Activated naive CD8-positive, alpha-beta T cell treated with anti-CD3 and anti-CD28 coated beads for 36 hours (primary cell): ENCODE data around the gene YJEFN3. TPM values are rescaled to one million over a fixed set of nuclear protein-coding genes. Genes with fewer than 3 reads are reported as not detected.

Source experiments
- DNase-seq: peaks from one replicate; pipeline ENCODE4 v3.0.0; 2021
- H3K27ac Mint-ChIP-seq: one replicate; pipeline ENCODE4 v1.8.0; 2022; ENCODE audit warnings: mild to moderate bottlenecking, moderate library complexity, mixed read lengths
- H3K27me3 Mint-ChIP-seq: one replicate; pipeline ENCODE4 v1.8.0; 2022; ENCODE audit warnings: mild to moderate bottlenecking, mixed read lengths
- H3K36me3 Mint-ChIP-seq: one replicate; pipeline ENCODE4 v1.8.0; 2021; ENCODE audit warnings: mild to moderate bottlenecking, mixed read lengths
- H3K4me1 Mint-ChIP-seq: one replicate; pipeline ENCODE4 v1.8.0; 2021; ENCODE audit warnings: mixed read lengths
- H3K4me3 Mint-ChIP-seq: one replicate; pipeline ENCODE4 v1.8.0; 2022; ENCODE audit warnings: mild to moderate bottlenecking, moderate library complexity, mixed read lengths
- H3K9me3 Mint-ChIP-seq: one replicate; pipeline ENCODE4 v1.8.0; 2022; ENCODE audit warnings: mixed read lengths
- total RNA-seq, 2 experiments: library from RNA; stranded (reverse); gene quantifications; one replicate each; pipeline ENCODE4 v1.2.3, GENCODE V29; 2021

Gene YJEFN3
- 1 to 10 TPM; 5.7 to 7.8 TPM for total RNA-seq

GRCh38 chr19:19528721-19529490 is at the start of gene YJEFN3:
Gene YJEFN3, plus strand, starts transcription at chr19:19528911. Its CDS starts 22 bp downstream, at chr19:19528933.
- Mint-ChIP-seq H3K4me3 (no peak within 1 kb of the TSS), H3K9me3 (no peaks in the 10 kb centered on the region), H3K4me1 (peaks cover 14% of the 10 kb centered on the region), H3K27me3 (no peaks in the 10 kb centered on the region), H3K27ac (no peak within 1 kb of the TSS), H3K36me3 (peaks cover 4% of the 10 kb centered on the region)
- no peak for DNase-seq

- peaks cover 26% of the 10 kb centered on the region for H3K36me3 Mint-ChIP-seq
- no peaks in the 10 kb centered on the region for H3K9me3 Mint-ChIP-seq
- peak overlapping the region; percentile 65 for H3K27ac Mint-ChIP-seq
- H3K27me3 Mint-ChIP-seq = no peaks in the 10 kb centered on the region
- peaks cover 61% of the 10 kb centered on the region for H3K4me1 Mint-ChIP-seq
- H3K4me3 Mint-ChIP-seq = no peak overlapping the region
- peak; percentile 41 for DNase-seq
These were observed 48.0 kb upstream of the YJEFN3 start for GRCh38 chr19:19480688-19481087.

- peaks cover 19% of the 10 kb centered on the region for H3K36me3 Mint-ChIP-seq
- H3K4me3 Mint-ChIP-seq = no peak overlapping the region
- H3K27me3 Mint-ChIP-seq = no peaks in the 10 kb centered on the region
- peak overlapping the region; percentile 56 for H3K27ac Mint-ChIP-seq
- no peak for DNase-seq
- peaks cover 58% of the 10 kb centered on the region for H3K4me1 Mint-ChIP-seq
- H3K9me3 Mint-ChIP-seq = no peaks in the 10 kb centered on the region
These were observed 45.7 kb upstream of the YJEFN3 start for GRCh38 chr19:19482809-19483596.

- no peaks in the 10 kb centered on the region for H3K27me3 Mint-ChIP-seq
- H3K27ac Mint-ChIP-seq = peak overlapping the region; percentile 73
- H3K9me3 Mint-ChIP-seq = no peaks in the 10 kb centered on the region
- H3K4me1 Mint-ChIP-seq = peaks cover 67% of the 10 kb centered on the region
- H3K4me3 Mint-ChIP-seq = no peak overlapping the region
- H3K36me3 Mint-ChIP-seq = peaks cover 12% of the 10 kb centered on the region
- no peak for DNase-seq
These were observed 43.3 kb upstream of the YJEFN3 start for GRCh38 chr19:19485161-19485997.

- peaks cover 65% of the 10 kb centered on the region for H3K4me1 Mint-ChIP-seq
- peak overlapping the region; percentile 73 for H3K27ac Mint-ChIP-seq
- no peak overlapping the region for H3K4me3 Mint-ChIP-seq
These were observed 42.8 kb upstream of the YJEFN3 start for GRCh38 chr19:19485998-19486290.

GRCh38 chr19:19486343-19487076 is 42.2 kb upstream of the YJEFN3 start:
- Mint-ChIP-seq H3K4me1 (peaks cover 62% of the 10 kb centered on the region), H3K4me3 (no peak overlapping the region), H3K36me3 (peaks cover 16% of the 10 kb centered on the region), H3K27ac (peak overlapping the region; percentile 34), H3K27me3 (no peaks in the 10 kb centered on the region), H3K9me3 (no peaks in the 10 kb centered on the region)
- no peak for DNase-seq

More at GRCh38 chr19:19485998-19486290, 42.8 kb upstream of the YJEFN3 start:
- DNase-seq = no peak
- no peaks in the 10 kb centered on the region for H3K27me3 Mint-ChIP-seq
- H3K36me3 Mint-ChIP-seq = peaks cover 16% of the 10 kb centered on the region
- no peaks in the 10 kb centered on the region for H3K9me3 Mint-ChIP-seq

GRCh38 chr19:19487077-19487949 is 41.4 kb upstream of the YJEFN3 start:
- Mint-ChIP-seq H3K4me1 (peaks cover 60% of the 10 kb centered on the region), H3K4me3 (no peak overlapping the region)

GRCh38 chr19:19487950-19488874 is 40.5 kb upstream of the YJEFN3 start:
- Mint-ChIP-seq H3K27me3 (no peaks in the 10 kb centered on the region), H3K4me3 (peak overlapping the region; percentile 58), H3K36me3 (peaks cover 11% of the 10 kb centered on the region), H3K4me1 (peaks cover 56% of the 10 kb centered on the region), H3K9me3 (no peaks in the 10 kb centered on the region), H3K27ac (peak overlapping the region; percentile 95)
- DNase-seq = no peak

More at GRCh38 chr19:19487077-19487949, 41.4 kb upstream of the YJEFN3 start:
- H3K27me3 Mint-ChIP-seq = no peaks in the 10 kb centered on the region
- no peak for DNase-seq
- H3K9me3 Mint-ChIP-seq = no peaks in the 10 kb centered on the region
- H3K27ac Mint-ChIP-seq = peak overlapping the region; percentile 95
- peaks cover 16% of the 10 kb centered on the region for H3K36me3 Mint-ChIP-seq

- Mint-ChIP-seq H3K27me3 (no peaks in the 10 kb centered on the region), H3K4me3 (peak overlapping the region; percentile 58), H3K4me1 (peaks cover 53% of the 10 kb centered on the region), H3K27ac (peak overlapping the region; percentile 95), H3K36me3 (peaks cover 8% of the 10 kb centered on the region), H3K9me3 (no peaks in the 10 kb centered on the region)
- DNase-seq = peak; percentile 86
These were observed 39.6 kb upstream of the YJEFN3 start for GRCh38 chr19:19488875-19489690.

GRCh38 chr19:19489804-19490204 is 38.9 kb upstream of the YJEFN3 start:
- DNase-seq = no peak
- peak overlapping the region; percentile 95 for H3K27ac Mint-ChIP-seq
- H3K4me3 Mint-ChIP-seq = no peak overlapping the region
- no peaks in the 10 kb centered on the region for H3K27me3 Mint-ChIP-seq
- peaks cover 52% of the 10 kb centered on the region for H3K4me1 Mint-ChIP-seq
- peaks cover 8% of the 10 kb centered on the region for H3K36me3 Mint-ChIP-seq
- no peaks in the 10 kb centered on the region for H3K9me3 Mint-ChIP-seq

- Mint-ChIP-seq H3K27me3 (no peaks in the 10 kb centered on the region), H3K36me3 (peaks cover 8% of the 10 kb centered on the region), H3K4me3 (no peak overlapping the region)
These were observed 38.3 kb upstream of the YJEFN3 start for GRCh38 chr19:19490214-19490968.

More at GRCh38 chr19:19490214-19490968, 38.3 kb upstream of the YJEFN3 start:
- Mint-ChIP-seq H3K9me3 (no peaks in the 10 kb centered on the region), H3K4me1 (peaks cover 46% of the 10 kb centered on the region), H3K27ac (peak overlapping the region; percentile 95)
- DNase-seq = peak; percentile 69
